H9 (cell line): ENCODE measurements around the gene LDLR. TPM values are rescaled to one million over a fixed set of nuclear protein-coding genes. Genes with fewer than 3 reads are reported as not detected.

Experiments used
- DNase-seq: peaks from one replicate; pipeline ENCODE4 v3.0.0-alpha.2; 2017
- H2AFZ ChIP-seq: one replicate; pipeline ENCODE4 v1.6.1; 2013; ENCODE audit warnings: mild to moderate bottlenecking, low read length, control low read depth, moderate library complexity
- H2AK5ac ChIP-seq: 2 replicates; pipeline ENCODE4 v1.6.1; 2013; ENCODE audit warnings: low read length, control low read depth, mixed read lengths; ENCODE audit not compliant: insufficient read length
- H2BK120ac ChIP-seq: one replicate; pipeline ENCODE4 v1.6.1; 2013; ENCODE audit warnings: low read depth, mild to moderate bottlenecking, low read length, control low read depth, inconsistent platforms; ENCODE audit not compliant: poor library complexity, severe bottlenecking
- H2BK12ac ChIP-seq: 2 replicates; pipeline ENCODE4 v1.6.1; 2013; ENCODE audit warnings: low read length, control low read depth, mixed read lengths, low read depth; ENCODE audit not compliant: insufficient read length
- H2BK15ac ChIP-seq: 2 replicates; pipeline ENCODE4 v1.6.1; 2013; ENCODE audit warnings: low read depth, low read length, control low read depth
- H2BK20ac ChIP-seq: one replicate; pipeline ENCODE4 v1.6.1; 2013; ENCODE audit warnings: low read depth, mild to moderate bottlenecking, low read length, control low read depth, inconsistent platforms; ENCODE audit not compliant: poor library complexity, severe bottlenecking
- H2BK5ac ChIP-seq: 2 replicates; pipeline ENCODE4 v1.6.1; 2013; ENCODE audit warnings: low read length, control low read depth, mixed read lengths; ENCODE audit not compliant: insufficient read length
- H3K14ac ChIP-seq: 2 replicates; pipeline ENCODE4 v1.6.1; 2013; ENCODE audit warnings: low read length, control low read depth; ENCODE audit not compliant: insufficient read depth
- H3K18ac ChIP-seq: 2 replicates; pipeline ENCODE4 v1.6.1; 2013; ENCODE audit warnings: low read depth, mild to moderate bottlenecking, mixed read lengths, low read length, control low read depth; ENCODE audit not compliant: insufficient read length
- H3K23ac ChIP-seq: 2 replicates; pipeline ENCODE4 v1.6.1; 2013; ENCODE audit warnings: low read length, control low read depth, mixed read lengths, low read depth; ENCODE audit not compliant: insufficient read length
- H3K23me2 ChIP-seq: 2 replicates; pipeline ENCODE4 v1.6.1; 2013; ENCODE audit warnings: low read depth, mild to moderate bottlenecking, mixed read lengths, low read length, control low read depth; ENCODE audit not compliant: insufficient read length, poor library complexity, severe bottlenecking
- H3K27ac ChIP-seq: 2 replicates; pipeline ENCODE4 v1.5.1; 2013; ENCODE audit warnings: low read length, control low read depth, mixed read lengths, low read depth; ENCODE audit not compliant: insufficient read length
- H3K27me3 ChIP-seq: 2 replicates; pipeline ENCODE4 v1.6.1; 2013; ENCODE audit warnings: low read length, control low read depth, inconsistent platforms; ENCODE audit not compliant: insufficient read depth
- H3K4ac ChIP-seq: 2 replicates; pipeline ENCODE4 v1.6.1; 2013; ENCODE audit warnings: low read depth, mild to moderate bottlenecking, control low read depth, inconsistent platforms, low read length, moderate library complexity
- H3K4me1 ChIP-seq: 2 replicates; pipeline ENCODE4 v1.6.1; 2013; ENCODE audit warnings: low read length, control low read depth, inconsistent platforms; ENCODE audit not compliant: insufficient read depth
- H3K4me2 ChIP-seq: 2 replicates; pipeline ENCODE4 v1.6.1; 2013; ENCODE audit warnings: low read length, control low read depth, mixed read lengths; ENCODE audit not compliant: insufficient read length, insufficient read depth
- H3K56ac ChIP-seq: 2 replicates; pipeline ENCODE4 v1.6.1; 2013; ENCODE audit warnings: low read depth, mild to moderate bottlenecking, mixed read lengths, low read length, control low read depth; ENCODE audit not compliant: insufficient read length
- H3K79me1 ChIP-seq: 2 replicates; pipeline ENCODE4 v1.6.1; 2013; ENCODE audit warnings: low read depth, mild to moderate bottlenecking, moderate library complexity, low read length, control low read depth, inconsistent platforms; ENCODE audit not compliant: insufficient read depth, poor library complexity, severe bottlenecking
- H3K79me2 ChIP-seq: 2 replicates; pipeline ENCODE4 v1.6.1; 2013; ENCODE audit warnings: low read length, control low read depth, inconsistent platforms; ENCODE audit not compliant: insufficient read depth
- H3K9ac ChIP-seq: 2 replicates; pipeline ENCODE4 v1.6.1; 2013; ENCODE audit warnings: low read length, control low read depth, mixed read lengths; ENCODE audit not compliant: insufficient read length; ENCODE audit errors: extremely low read depth
- H3K9me3 ChIP-seq: one replicate; pipeline ENCODE4 v1.6.1; 2013; ENCODE audit warnings: low read depth, low read length, inconsistent platforms; ENCODE audit not compliant: control insufficient read depth
- H3T11ph ChIP-seq: one replicate; pipeline ENCODE4 v1.6.1; 2013; ENCODE audit warnings: mild to moderate bottlenecking, low read length, control low read depth, inconsistent platforms
- H4K20me1 ChIP-seq: one replicate; pipeline ENCODE4 v1.6.1; 2013; ENCODE audit not compliant: control insufficient read depth, insufficient read length, insufficient read depth
- H4K5ac ChIP-seq: 2 replicates; pipeline ENCODE4 v1.6.1; 2013; ENCODE audit warnings: low read depth, mild to moderate bottlenecking, mixed read lengths, low read length, control low read depth; ENCODE audit not compliant: insufficient read length
- H4K8ac ChIP-seq: replicated peaks from 2 replicates; pipeline ENCODE4 v1.6.1; 2013; ENCODE audit warnings: low read length, control low read depth, mixed read lengths, low read depth; ENCODE audit not compliant: insufficient read length
- H4K91ac ChIP-seq: 2 replicates; pipeline ENCODE4 v1.6.1; 2013; ENCODE audit warnings: low read depth, mild to moderate bottlenecking, moderate library complexity, mixed read lengths, low read length, control low read depth; ENCODE audit not compliant: insufficient read length
- H3K27ac Mint-ChIP-seq, 3 experiments: 2 replicates in 2 of 3; 3 replicates in 1 of 3; pipeline ENCODE4 v1.8.0; 2020 to 2021; ENCODE audit warnings: mixed read lengths in 3 of 3, mild to moderate bottlenecking in 1 of 3, moderate library complexity in 1 of 3
- H3K27me3 Mint-ChIP-seq: 2 replicates; pipeline ENCODE4 v1.8.0; 2021; ENCODE audit warnings: low read depth, mild to moderate bottlenecking, moderate library complexity, mixed read lengths
- H3K36me3 Mint-ChIP-seq, 3 experiments: 2 replicates in 2 of 3; 3 replicates in 1 of 3; pipeline ENCODE4 v1.8.0; 2020 to 2021; ENCODE audit warnings: low read depth in 3 of 3, mixed read lengths in 3 of 3; ENCODE audit not compliant: insufficient read depth in 1 of 3
- H3K4me1 Mint-ChIP-seq, 2 experiments: 2 replicates each; pipeline ENCODE4 v1.8.0; 2020; ENCODE audit warnings: mixed read lengths in 2 of 2
- H3K4me3 Mint-ChIP-seq, 2 experiments: 2 replicates in 1 of 2; 3 replicates in 1 of 2; pipeline ENCODE4 v1.8.0; 2020 to 2021; ENCODE audit warnings: mild to moderate bottlenecking in 2 of 2, mixed read lengths in 2 of 2, moderate library complexity in 1 of 2
- H3K9me3 Mint-ChIP-seq, 2 experiments: 2 replicates in 1 of 2; 3 replicates in 1 of 2; pipeline ENCODE4 v1.8.0; 2020; ENCODE audit warnings: mild to moderate bottlenecking in 2 of 2, mixed read lengths in 2 of 2, moderate library complexity in 1 of 2
- WGBS: extraction: QIAGEN DNeasy Blood & Tissue Kit; methylation state at CpG from one replicate; pipeline ENCODE4 v1.1.7; 2013; ENCODE audit warnings: missing lambda C conversion rate, low lambda C conversion rate, mixed read lengths; ENCODE audit not compliant: insufficient read length; ENCODE audit errors: extremely low coverage; 5-methylcytosine and 5-hydroxymethylcytosine counted together
- total RNA-seq: library from RNA; stranded (reverse); gene quantifications from 2 replicates; pipeline ENCODE4 v1.2.1, GENCODE V29; 2021
- TF ChIP-seq, protein P1 (sequence below): fragments of 200-600 bp; sonication (generic); conservative IDR thresholded peaks from 3 replicates; pipeline ENCODE4 v1.8.0; 2021; ENCODE audit warnings: antibody characterized with exemption, mild to moderate bottlenecking

The LDLR gene
- total RNA-seq, 1 experiment from 2014 or later: 92.7 TPM

GRCh38 chr19:11054200-11054599, 35.1 kb upstream of the LDLR start:
- no peaks in the 10 kb centered on the region for H4K20me1 ChIP-seq
- H3K9ac ChIP-seq: no peak overlapping the region
- Mint-ChIP-seq H3K4me1 (no peaks in the 10 kb centered on the region; a peak in 1 of 4 replicates), H3K27ac (0 out of 7 replicates have a peak overlapping the region, but pooled peaks of 1 of the 3 experiments have one; percentile 57), H3K27me3 (no peaks in the 10 kb centered on the region), H3K9me3 (no peaks in the 10 kb centered on the region), H3K4me3 (no peak overlapping the region; a peak in 1 of 5 replicates), H3K36me3 (peaks cover 9 to 57% (median 36%) of the 10 kb centered on the region in 3 experiments; a peak in 6 of 7 replicates)
- H4K8ac ChIP-seq: no peak overlapping the region
- no peak overlapping the region for H4K91ac ChIP-seq
- H3K27ac ChIP-seq: no peak overlapping the region
- no peak overlapping the region for H3K4me2 ChIP-seq
- no peak overlapping the region for H2AFZ ChIP-seq
- no peak overlapping the region for H2BK20ac ChIP-seq
- H3K79me2 ChIP-seq: no peaks in the 10 kb centered on the region
- no peak overlapping the region for H3K14ac ChIP-seq
- H3K18ac ChIP-seq: no peak overlapping the region
- no peak overlapping the region for H3T11ph ChIP-seq
- no peak overlapping the region for H3K23ac ChIP-seq
- no peaks in the 10 kb centered on the region for H3K4me1 ChIP-seq
- H3K9me3 ChIP-seq: no peaks in the 10 kb centered on the region
- H2BK12ac ChIP-seq: no peak overlapping the region
- H3K23me2 ChIP-seq: no peaks in the 10 kb centered on the region
- no peak overlapping the region for H2BK5ac ChIP-seq
- no peak overlapping the region for H3K56ac ChIP-seq
- WGBS: no CpG with 5 or more reads among the region's 8 CpGs
- TF ChIP-seq, protein P1, sequence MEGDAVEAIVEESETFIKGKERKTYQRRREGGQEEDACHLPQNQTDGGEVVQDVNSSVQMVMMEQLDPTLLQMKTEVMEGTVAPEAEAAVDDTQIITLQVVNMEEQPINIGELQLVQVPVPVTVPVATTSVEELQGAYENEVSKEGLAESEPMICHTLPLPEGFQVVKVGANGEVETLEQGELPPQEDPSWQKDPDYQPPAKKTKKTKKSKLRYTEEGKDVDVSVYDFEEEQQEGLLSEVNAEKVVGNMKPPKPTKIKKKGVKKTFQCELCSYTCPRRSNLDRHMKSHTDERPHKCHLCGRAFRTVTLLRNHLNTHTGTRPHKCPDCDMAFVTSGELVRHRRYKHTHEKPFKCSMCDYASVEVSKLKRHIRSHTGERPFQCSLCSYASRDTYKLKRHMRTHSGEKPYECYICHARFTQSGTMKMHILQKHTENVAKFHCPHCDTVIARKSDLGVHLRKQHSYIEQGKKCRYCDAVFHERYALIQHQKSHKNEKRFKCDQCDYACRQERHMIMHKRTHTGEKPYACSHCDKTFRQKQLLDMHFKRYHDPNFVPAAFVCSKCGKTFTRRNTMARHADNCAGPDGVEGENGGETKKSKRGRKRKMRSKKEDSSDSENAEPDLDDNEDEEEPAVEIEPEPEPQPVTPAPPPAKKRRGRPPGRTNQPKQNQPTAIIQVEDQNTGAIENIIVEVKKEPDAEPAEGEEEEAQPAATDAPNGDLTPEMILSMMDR: no peak
- no peak overlapping the region for H2BK15ac ChIP-seq
- no peak overlapping the region for H2AK5ac ChIP-seq
- H3K27me3 ChIP-seq: no peaks in the 10 kb centered on the region
- no peaks in the 10 kb centered on the region for H3K79me1 ChIP-seq
- DNase-seq: no peak
- no peak overlapping the region for H2BK120ac ChIP-seq
- H3K4ac ChIP-seq: no peak overlapping the region
- H4K5ac ChIP-seq: no peak overlapping the region
